SK-N-SH (cell line): ENCODE data around the gene FAM107B. TPM values are rescaled to one million over a fixed set of nuclear protein-coding genes. Genes with fewer than 3 reads are reported as not detected.

Experiments
- CTCF ChIA-PET: fragments of 300-600, 350-600 bp; formaldehyde crosslinking; extraction: SDS; loops from one replicate; lab custom pipeline; 2021; lab: Yijun Ruan, JAX
- POLR2A ChIA-PET: fragments of 350-600 bp; sonication (Branson Sonifier 250); formaldehyde crosslinking; extraction: SDS; loops from one replicate; lab custom pipeline; 2020; ENCODE audit warnings: antibody characterized with exemption, inconsistent platforms; lab: Yijun Ruan, JAX
- DNase-seq: peaks from one replicate; pipeline ENCODE4 v3.0.0; 2012
- H2AFZ ChIP-seq: fragments of 200-600 bp; sonication (generic); 2 replicates; pipeline ENCODE4 v1.8.1; 2016; ENCODE audit warnings: antibody characterized with exemption, mild to moderate bottlenecking, low read depth
- H3F3A ChIP-seq: fragments of 200-600 bp; sonication (generic); replicated peaks from 2 replicates; pipeline ENCODE3; 2016; ENCODE audit warnings: antibody characterized with exemption, mild to moderate bottlenecking; ENCODE audit not compliant: insufficient read depth
- H3K27ac ChIP-seq, 2 experiments: fragments of 200-500 bp in 1 of 2; fragments of 200-600 bp in 1 of 2; sonication (Bioruptor generic) in 1 of 2; sonication (generic), shearing (Covaris generic) in 1 of 2; 2 replicates each; pipeline versions ENCODE4 v1.5.1 to v1.6.1; 2014 to 2016; ENCODE audit warnings: low read depth in 2 of 2, inconsistent platforms in 1 of 2, low read length in 1 of 2, mild to moderate bottlenecking in 1 of 2, mixed read lengths in 1 of 2
- H3K27me3 ChIP-seq: fragments of 200-600 bp; sonication (generic), shearing (Covaris generic); 2 replicates; pipeline ENCODE4 v1.6.1; 2016; ENCODE audit warnings: mixed run types; ENCODE audit not compliant: insufficient read depth
- H3K36me3 ChIP-seq, 2 experiments: fragments of 200-500 bp in 1 of 2; fragments of 200-600 bp in 1 of 2; sonication (Bioruptor generic) in 1 of 2; sonication (generic) in 1 of 2; replicated peaks in 1 of 2; 2 replicates each; pipeline versions ENCODE3 to v1.5.1; 2014 to 2016; ENCODE audit warnings: low read length in 1 of 2, mild to moderate bottlenecking in 1 of 2; ENCODE audit not compliant: insufficient read depth in 2 of 2, control insufficient read depth in 1 of 2
- H3K4me1 ChIP-seq, 2 experiments: fragments of 200-500 bp in 1 of 2; fragments of 200-600 bp in 1 of 2; sonication (Bioruptor generic) in 1 of 2; sonication (generic), shearing (Covaris generic) in 1 of 2; 2 replicates each; pipeline versions ENCODE4 v1.5.1 to v1.6.1; 2014 to 2016; ENCODE audit warnings: low read depth in 1 of 2, low read length in 1 of 2, mixed run types in 1 of 2; ENCODE audit not compliant: insufficient read depth in 2 of 2, control insufficient read depth in 1 of 2
- H3K4me2 ChIP-seq: fragments of 200-600 bp; sonication (generic), shearing (Covaris generic); 2 replicates; pipeline ENCODE4 v1.6.1; 2017; ENCODE audit warnings: mixed run types
- H3K4me3 ChIP-seq, 2 experiments: fragments of 200-500 bp in 1 of 2; fragments of 200-600 bp in 1 of 2; sonication (Bioruptor generic) in 1 of 2; sonication (generic), shearing (Covaris generic) in 1 of 2; 2 replicates each; pipeline versions ENCODE4 v1.5.1 to v1.8.1; 2014 to 2016; ENCODE audit warnings: low read depth in 2 of 2, inconsistent platforms in 1 of 2, low read length in 1 of 2, mild to moderate bottlenecking in 1 of 2, mixed read lengths in 1 of 2, moderate library complexity in 1 of 2
- H3K79me2 ChIP-seq: fragments of 200-600 bp; sonication (generic); 2 replicates; pipeline ENCODE4 v1.8.1; 2017; ENCODE audit warnings: mild to moderate bottlenecking; ENCODE audit not compliant: insufficient read depth
- H3K9ac ChIP-seq: fragments of 200-600 bp; sonication (generic); 2 replicates; pipeline ENCODE4 v1.6.1; 2017; ENCODE audit warnings: mixed run types
- H3K9me2 ChIP-seq: fragments of 200-600 bp; sonication (generic); 2 replicates; pipeline ENCODE4 v1.6.1; 2017; ENCODE audit warnings: mixed run types
- H3K9me3 ChIP-seq: fragments of 200-600 bp; sonication (generic); 2 replicates; pipeline ENCODE4 v1.6.1; 2017; ENCODE audit warnings: mixed run types, mild to moderate bottlenecking, moderate library complexity
- H4K20me1 ChIP-seq: fragments of 200-600 bp; sonication (generic); 2 replicates; pipeline ENCODE4 v1.6.1; 2017; ENCODE audit warnings: mild to moderate bottlenecking, mixed run types; ENCODE audit not compliant: insufficient read depth
- CHD2 ChIP-seq: fragments of 150-350 bp; IDR thresholded peaks from 2 replicates; pipeline ENCODE4 v1.6.1; 2018; ENCODE audit warnings: low read length; ENCODE audit not compliant: partially characterized antibody
- ELF1 ChIP-seq: IDR thresholded peaks from 2 replicates; pipeline ENCODE4 v1.4.0; 2012
- EP300 ChIP-seq, 2 experiments: IDR thresholded peaks; 2 replicates each; pipeline versions ENCODE4 v1.4.0 to v1.6.1; 2012; ENCODE audit warnings: borderline replicate concordance in 1 of 2, low read depth in 1 of 2, low read length in 1 of 2
- FOSL2 ChIP-seq: IDR thresholded peaks from 2 replicates; pipeline ENCODE4 v1.4.0; 2012; ENCODE audit warnings: low read depth, mild to moderate bottlenecking, moderate library complexity, borderline replicate concordance
- FOXM1 ChIP-seq: IDR thresholded peaks from 2 replicates; pipeline ENCODE4 v1.4.0; 2012; ENCODE audit warnings: low read depth, mild to moderate bottlenecking
- GATA2 ChIP-seq: sonication (generic); formaldehyde crosslinking; IDR thresholded peaks from 2 replicates; pipeline ENCODE4 v1.5.0; 2020; ENCODE audit warnings: mild to moderate bottlenecking, missing genetic modification reagents
- MXI1 ChIP-seq: IDR thresholded peaks from 2 replicates; pipeline ENCODE4 v1.6.1; 2012; ENCODE audit warnings: mild to moderate bottlenecking, low read depth, low read length, improper control_type of control experiment
- NFIC ChIP-seq: IDR thresholded peaks from 2 replicates; pipeline ENCODE4 v1.4.0; 2012; ENCODE audit warnings: borderline replicate concordance
- NRF1 ChIP-seq: IDR thresholded peaks from 2 replicates; pipeline ENCODE4 v1.6.1; 2012; ENCODE audit warnings: low read depth, mild to moderate bottlenecking, low read length
- RCOR1 ChIP-seq: fragments of 150-350 bp; IDR thresholded peaks from 2 replicates; pipeline ENCODE4 v1.6.1; 2017; ENCODE audit warnings: antibody characterized with exemption, low read length
- RFX5 ChIP-seq: IDR thresholded peaks from 2 replicates; pipeline ENCODE4 v1.6.1; 2012; ENCODE audit warnings: mild to moderate bottlenecking, improper control_type of control experiment, low read length
- TCF12 ChIP-seq: IDR thresholded peaks from 2 replicates; pipeline ENCODE4 v1.4.0; 2012
- TEAD4 ChIP-seq: IDR thresholded peaks from 2 replicates; pipeline ENCODE4 v1.4.0; 2012; ENCODE audit warnings: mild to moderate bottlenecking, borderline replicate concordance; ENCODE audit not compliant: insufficient read depth
- USF1 ChIP-seq: IDR thresholded peaks from 2 replicates; pipeline ENCODE4 v1.4.0; 2012; ENCODE audit warnings: low read depth, borderline replicate concordance
- USF2 ChIP-seq: fragments of 150-350 bp; IDR thresholded peaks from 2 replicates; pipeline ENCODE4 v1.6.1; 2017; ENCODE audit warnings: antibody characterized with exemption, low read length, low read depth, borderline replicate concordance
- YY1 ChIP-seq: IDR thresholded peaks from 2 replicates; pipeline ENCODE4 v1.4.0; 2012; ENCODE audit warnings: low read depth, mild to moderate bottlenecking
- ZBTB33 ChIP-seq: IDR thresholded peaks from 2 replicates; pipeline ENCODE4 v1.4.0; 2012; ENCODE audit warnings: low read depth, borderline replicate concordance
- WGBS: methylation state at CpG from one replicate; pipeline ENCODE4 v1.1.6; 2017; ENCODE audit warnings: low lambda C conversion rate; 5-methylcytosine and 5-hydroxymethylcytosine counted together
- polyA plus RNA-seq, 3 experiments: library from polyadenylated mRNA; depleted of rRNA; stranded (reverse); fragments of >200 nt; gene quantifications; 2 replicates each; pipeline ENCODE4 v1.2.3, GENCODE V29; 2012
- TF ChIP-seq, protein P1 (sequence below): IDR thresholded peaks from 2 replicates; pipeline ENCODE4; 2012

Gene FAM107B
- polyA plus RNA-seq, 1 of the 3 experiments (the other 2 are of a cell fraction) = 1.0 TPM

DNA sequence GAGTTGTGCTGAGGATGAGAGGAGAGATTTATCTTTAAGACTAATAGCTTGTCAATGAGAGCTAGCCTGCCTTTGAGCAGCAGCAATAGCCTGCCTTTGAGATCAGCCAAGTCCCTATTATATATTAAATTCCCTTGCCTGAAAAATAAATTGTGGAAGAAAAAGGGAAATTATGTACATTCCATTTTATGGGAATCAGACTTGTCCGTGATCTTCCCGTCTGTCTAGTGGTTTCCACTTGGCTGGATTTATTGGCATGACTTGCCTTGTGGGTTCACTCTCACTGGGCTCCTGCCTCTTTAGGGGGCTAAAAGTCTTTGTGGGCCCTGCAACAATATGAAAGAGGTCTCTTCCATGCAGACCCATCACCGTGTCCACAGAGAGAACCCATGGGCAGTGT, 272.3 kb downstream of the FAM107B start:
- no peaks in the 10 kb centered on the region for H3K27me3 ChIP-seq
- no peaks in the 10 kb centered on the region for H3K9me3 ChIP-seq
- H4K20me1 ChIP-seq = no peaks in the 10 kb centered on the region
- H3F3A ChIP-seq = no peaks in the 10 kb centered on the region
- H3K4me2 ChIP-seq = no peak overlapping the region
- no peaks in the 10 kb centered on the region for H3K4me1 ChIP-seq
- no peak for DNase-seq
- no peak overlapping the region for H3K9ac ChIP-seq
- H3K36me3 ChIP-seq = no peaks in the 10 kb centered on the region
- no peak overlapping the region for H2AFZ ChIP-seq
- no peaks in the 10 kb centered on the region for H3K9me2 ChIP-seq
- WGBS = 64% methylated on average over 3 of the region's 3 CpGs
- no peak overlapping the region for H3K4me3 ChIP-seq
- no peak for TF ChIP-seq CHD2
- no peak for TF ChIP-seq FOXM1
- TF ChIP-seq ELF1 = no peak
- no peak for TF ChIP-seq USF1
- no peak for TF ChIP-seq RCOR1
- no peak for TF ChIP-seq GATA2 (CRISPR knock-in tag)
- ChIA-PET POLR2A (no interaction called here), CTCF (interaction anchor here (0.7 kb wide), 1 partner anchor 451 kb away, joined by 3 read pairs; the partner anchor contains the start of gene DCLRE1C)
- no peaks in the 10 kb centered on the region for H3K79me2 ChIP-seq
- no peak overlapping the region for H3K27ac ChIP-seq

GRCh38 chr10:14500172-14500765, 274.4 kb downstream of the FAM107B start:
- Histone ChIP-seq H3K4me2 (no peak overlapping the region), H2AFZ (no peak overlapping the region), H3K27me3 (no peaks in the 10 kb centered on the region), H3K4me1 (no peaks in the 10 kb centered on the region), H3K9me3 (no peaks in the 10 kb centered on the region), H3K9ac (no peak overlapping the region), H4K20me1 (no peaks in the 10 kb centered on the region)
- WGBS = 65% methylated on average over 9 of the region's 9 CpGs
- TF ChIP-seq MXI1 (no peak), NFIC (no peak), EP300 (IDR thresholded peaks at IDR 0.05; ENCODE audit: borderline replicate concordance in 1 of 2, low read depth in 1 of 2, low read length in 1 of 2) (no peak), USF2 (no peak), ZBTB33 (no peak), FOSL2 (no peak), NRF1 (no peak), TCF12 (no peak), RFX5 (no peak), YY1 (no peak), TEAD4 (no peak)
- TF ChIP-seq, protein P1, sequence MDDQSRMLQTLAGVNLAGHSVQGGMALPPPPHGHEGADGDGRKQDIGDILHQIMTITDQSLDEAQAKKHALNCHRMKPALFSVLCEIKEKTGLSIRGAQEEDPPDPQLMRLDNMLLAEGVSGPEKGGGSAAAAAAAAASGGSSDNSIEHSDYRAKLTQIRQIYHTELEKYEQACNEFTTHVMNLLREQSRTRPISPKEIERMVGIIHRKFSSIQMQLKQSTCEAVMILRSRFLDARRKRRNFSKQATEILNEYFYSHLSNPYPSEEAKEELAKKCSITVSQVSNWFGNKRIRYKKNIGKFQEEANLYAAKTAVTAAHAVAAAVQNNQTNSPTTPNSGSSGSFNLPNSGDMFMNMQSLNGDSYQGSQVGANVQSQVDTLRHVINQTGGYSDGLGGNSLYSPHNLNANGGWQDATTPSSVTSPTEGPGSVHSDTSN = no peak
- TF ChIP-seq, all 33 proteins: peak for 0
- Histone ChIP-seq H3K79me2 (no peaks in the 10 kb centered on the region), H3K4me3 (no peak overlapping the region), H3K9me2 (no peaks in the 10 kb centered on the region), H3F3A (no peaks in the 10 kb centered on the region), H3K27ac (no peak overlapping the region), H3K36me3 (no peaks in the 10 kb centered on the region)
- ChIA-PET CTCF (interaction anchor here (1.1 to 3.7 kb wide), 6 partner anchors 12 to 337 kb away, joined by 3 to 28 read pairs (median 4); no protein-coding TSS in a partner anchor), POLR2A (no interaction called here)
- no peak for DNase-seq
